K562 (cell line): Measurements from ENCODE around the gene AIFM1. TPM values are rescaled to one million over a fixed set of nuclear protein-coding genes. Genes with fewer than 3 reads are reported as not detected.
A peak's percentile ranks its signal among the peaks of the same experiment; 100 is the strongest.

Source experiments
- ATAC-seq: fragments of 200-7000 bp; cut with Tn5 transposase; 3 replicates; pipeline ENCODE4 v1.9.1; 2020; ENCODE audit warnings: moderate library complexity
- BruUV-seq: library from RNA; stranded (reverse); fragments of 400-500 nt; replicated peaks from 2 replicates; lab custom pipeline; 2021; lab: Mats Ljungman, UMichigan
- CTCF ChIA-PET: fragments of 300-600 bp; formaldehyde crosslinking; extraction: SDS; loops from one replicate; lab custom pipeline; 2021; ENCODE audit warnings: low intra/inter-chr PET ratio; lab: Yijun Ruan, JAX
- POLR2A ChIA-PET: fragments of 300-600, 350-650 bp; sonication (Branson Sonifier 250); formaldehyde crosslinking; extraction: SDS; loops from one replicate; lab custom pipeline; 2021; ENCODE audit warnings: antibody characterized with exemption, inconsistent platforms; lab: Yijun Ruan, JAX
- DNase-seq, 4 experiments: peaks; one replicate each; pipeline versions ENCODE4 v3.0.0 to v3.0.0-alpha.2; 2011 to 2018; ENCODE audit warnings: low spot score in 3 of 4, mixed read lengths in 3 of 4; ENCODE audit errors: extremely low read depth in 1 of 4
- FAIRE-seq: peaks from 2 replicates; lab custom pipeline; 2011; peaks lifted over from hg19 to GRCh38; lab: Jason Lieb, UNC
- H2AFZ ChIP-seq: 2 replicates; pipeline ENCODE4 v1.6.0; 2011; ENCODE audit warnings: low read depth, low read length, control low read depth, inconsistent platforms
- H3K27ac ChIP-seq: fragments of 200-600 bp; 3 replicates; pipeline ENCODE4 v1.8.0; 2011; ENCODE audit warnings: low read depth, mild to moderate bottlenecking, control low read depth, inconsistent platforms, low read length, moderate library complexity, mixed read lengths; ENCODE audit errors: extremely low read depth
- H3K27me3 ChIP-seq, 2 experiments: fragments of 300-600 bp in 1 of 2; 2 replicates in 1 of 2; 3 replicates in 1 of 2; pipeline versions ENCODE4 v1.6.0 to v1.8.0; 2011; ENCODE audit warnings: inconsistent platforms in 2 of 2, low read length in 2 of 2, mild to moderate bottlenecking in 1 of 2, mixed read lengths in 1 of 2, moderate library complexity in 1 of 2; ENCODE audit not compliant: control insufficient read depth in 2 of 2, insufficient read depth in 2 of 2
- H3K36me3 ChIP-seq: fragments of 300-600 bp; 3 replicates; pipeline ENCODE4 v1.8.0; 2011; ENCODE audit warnings: mild to moderate bottlenecking, low read length, inconsistent platforms; ENCODE audit not compliant: control insufficient read depth, insufficient read depth
- H3K4me1 ChIP-seq, 2 experiments: fragments of 200-600 bp in 1 of 2; replicated peaks in 1 of 2; 2 replicates in 1 of 2; 3 replicates in 1 of 2; pipeline versions ENCODE4 v1.5.1 to v1.8.0; 2011; ENCODE audit warnings: inconsistent platforms in 2 of 2, low read length in 2 of 2, mild to moderate bottlenecking in 1 of 2, mixed read lengths in 1 of 2, moderate library complexity in 1 of 2; ENCODE audit not compliant: control insufficient read depth in 2 of 2, insufficient read depth in 2 of 2
- H3K4me2 ChIP-seq: 2 replicates; pipeline ENCODE4 v1.6.1; 2011; ENCODE audit warnings: low read length, control low read depth, inconsistent platforms, mixed read lengths; ENCODE audit not compliant: insufficient read depth
- H3K4me3 ChIP-seq: fragments of 200-600 bp; sonication (generic), shearing (Covaris generic); 2 replicates; pipeline ENCODE4 v1.5.1; 2016; ENCODE audit warnings: control low read depth, inconsistent platforms
- H3K79me2 ChIP-seq: fragments of 200-600 bp; 3 replicates; pipeline ENCODE4 v1.8.0; 2011; ENCODE audit warnings: low read length, inconsistent platforms; ENCODE audit not compliant: control insufficient read depth, insufficient read depth
- H3K9ac ChIP-seq, 2 experiments: 2 replicates each; pipeline versions ENCODE4 v1.6.0 to v1.6.1; 2011; ENCODE audit warnings: low read depth in 2 of 2, low read length in 2 of 2, control low read depth in 1 of 2, inconsistent platforms in 1 of 2, mild to moderate bottlenecking in 1 of 2, mixed read lengths in 1 of 2; ENCODE audit not compliant: insufficient read depth in 1 of 2
- H3K9me1 ChIP-seq: one replicate; pipeline ENCODE4 v1.6.0; 2011; ENCODE audit warnings: inconsistent platforms, mild to moderate bottlenecking, low read length, moderate library complexity; ENCODE audit not compliant: control insufficient read depth, insufficient read depth
- H3K9me3 ChIP-seq: replicated peaks from 2 replicates; pipeline ENCODE4 v1.5.1; 2011; ENCODE audit warnings: low read depth, low read length, inconsistent platforms; ENCODE audit not compliant: control insufficient read depth, insufficient read depth
- H4K20me1 ChIP-seq: replicated peaks from 2 replicates; pipeline ENCODE4 v1.6.1; 2011; ENCODE audit warnings: low read length, inconsistent platforms, mixed read lengths; ENCODE audit not compliant: control insufficient read depth, insufficient read depth
- BHLHE40 ChIP-seq: IDR thresholded peaks from 2 replicates; pipeline ENCODE4 v1.6.1; 2011; ENCODE audit warnings: low read length, improper control_type of control experiment
- CHCHD3 ChIP-seq: fragments of 250-450 bp; sonication (Bioruptor Pico); IDR thresholded peaks from 2 replicates; pipeline ENCODE4 v2.1.2; 2022; ENCODE audit warnings: mild to moderate bottlenecking
- HEY1 ChIP-seq: fragments of 250-450 bp; sonication (Bioruptor Pico); IDR thresholded peaks from 2 replicates; pipeline ENCODE4 v1.5.0; 2020; ENCODE audit warnings: mild to moderate bottlenecking, moderate library complexity, borderline replicate concordance
- JUND ChIP-seq, 2 experiments: IDR thresholded peaks; 2 replicates in 1 of 2; 3 replicates in 1 of 2; pipeline ENCODE4 v1.6.1; 2011; ENCODE audit warnings: borderline replicate concordance in 2 of 2, low read depth in 2 of 2, low read length in 2 of 2, improper control_type of control experiment in 1 of 2, missing biosample characterization in 1 of 2, missing genetic modification characterization in 1 of 2, missing genetic modification reagents in 1 of 2
- KLF13 ChIP-seq: fragments of 450-650 bp; IDR thresholded peaks from 2 replicates; pipeline ENCODE4 v1.6.1; 2016; ENCODE audit warnings: missing genetic modification characterization, low read depth, mild to moderate bottlenecking, missing compliant biosample characterization, moderate library complexity, borderline replicate concordance
- WGBS: fragments of 100-300 bp; shearing (Covaris generic); methylation state at CpG from one replicate; pipeline ENCODE4 v1.1.6; 2016; ENCODE audit warnings: low coverage, mixed read lengths; ENCODE audit not compliant: insufficient coverage; ENCODE audit errors: missing lambda C conversion rate; 5-methylcytosine and 5-hydroxymethylcytosine counted together
- in situ Hi-C: fragments of 300-500 bp; cut with MboI; formaldehyde crosslinking; loops from 4 replicates; pipeline ENCODE4 v1.15.0; 2018; ENCODE audit warnings: inconsistent platforms, mixed read lengths
- intact Hi-C: fragments of 100-400 bp; cut with micrococcal nuclease; formaldehyde crosslinking; loops from 2 replicates; pipeline ENCODE4 v1.14.2; 2022
- polyA plus RNA-seq, 8 experiments: library from polyadenylated mRNA; depleted of rRNA in 4 of 8; stranded (reverse) in 5 of 8; unstranded in 3 of 8; fragments of >200 nt; fragmentation: Nextera tagmentation in 2 of 8; fragmentation: Illumina TruSeq in 1 of 8; extraction: Ambion mirVana in 2 of 8; extraction: Trizol in 1 of 8; gene quantifications; 2 replicates each; pipeline versions ENCODE4 v1.2.1 to v1.2.3, GENCODE V29; 2011 to 2014; ENCODE audit warnings: inconsistent platforms in 1 of 8, missing spikeins in 1 of 8
- total RNA-seq, 7 experiments: library from RNA; depleted of rRNA in 6 of 7; stranded (reverse); fragments of >200 nt in 6 of 7; fragmentation: Illumina TruSeq in 2 of 7; extraction: Trizol in 2 of 7; gene quantifications; 2 replicates each; pipeline versions ENCODE4 v1.2.1 to v1.2.3, GENCODE V29; 2011 to 2021; ENCODE audit warnings: low replicate concordance in 1 of 7

The AIFM1 gene
- total and polyA plus RNA-seq, 9 of the 15 experiments (the other 6 are each of a cell fraction or from before 2014, with no cell fraction given) = 51.0 to 117 (median 91.2) TPM

DNA sequence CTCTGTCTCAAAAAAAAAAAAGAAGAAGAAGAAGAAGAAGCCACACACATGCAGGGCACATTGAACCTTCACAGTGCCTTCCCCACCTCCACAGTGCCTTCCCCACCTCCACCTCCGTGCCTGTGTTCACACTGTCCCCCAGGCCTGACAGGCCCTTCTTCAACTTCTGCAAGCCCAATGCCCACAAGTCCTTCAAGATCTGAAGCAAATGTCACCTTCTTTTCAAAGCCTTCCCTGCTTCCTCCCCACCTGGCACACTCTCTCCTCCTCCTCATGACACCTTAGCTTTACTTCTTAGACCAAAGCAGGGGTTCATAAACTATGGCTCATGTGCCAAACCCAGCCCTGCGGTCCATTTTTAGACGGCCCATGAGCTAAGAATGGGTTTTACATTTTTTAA lies 75.3 kb downstream of the AIFM1 start:
- Histone ChIP-seq H3K36me3 (peaks cover 27% of the 10 kb centered on the region; the same call in 2 of the 3 replicates), H3K79me2 (peaks cover 85% of the 10 kb centered on the region), H3K9me1 (peaks cover 2% of the 10 kb centered on the region), H3K9ac (peak overlapping the region in 1 of 2 experiments; percentile 78; a peak in 1 of 4 replicates), H3K27ac (peak overlapping the region; percentile 60; the same call in 2 of the 3 replicates), H3K9me3 (no peaks in the 10 kb centered on the region), H3K4me2 (no peak overlapping the region), H2AFZ (no peak overlapping the region), H3K4me3 (no peak overlapping the region), H3K27me3 (no peaks in the 10 kb centered on the region), H4K20me1 (peaks cover 7% of the 10 kb centered on the region), H3K4me1 (peaks cover 43 to 49% of the 10 kb centered on the region in 2 experiments)
- FAIRE-seq (no peak), DNase-seq (no peak), ATAC-seq (no peak)
- no TSS peak for BruUV-seq
- in situ Hi-C loops = no loop called here
- ChIA-PET POLR2A (no interaction called here), CTCF (no interaction called here)
- 63% methylated on average over 3 of the region's 3 CpGs for WGBS
- intact Hi-C loops = no loop called here
- TF ChIP-seq HEY1 (CRISPR knock-in tag) (no peak), CHCHD3 (no peak), BHLHE40 (no peak), KLF13 (tag) (no peak), JUND (IDR thresholded peaks at IDR 0.05; ENCODE audit: borderline replicate concordance, low read depth, low read length) (no peak), JUND (tag; IDR thresholded peaks at IDR 0.05; ENCODE audit: borderline replicate concordance, low read depth, low read length) (no peak)
